Activated CD8-positive, alpha-beta T cell treated with anti-CD3 and anti-CD28 coated beads for 36 hours (primary cell): ENCODE results near the gene PSMB5. TPM values are rescaled to one million over a fixed set of nuclear protein-coding genes. Genes with fewer than 3 reads are reported as not detected.

Experiments
- ATAC-seq: fragments of 200-7000 bp; cut with Tn5 transposase; one replicate; pipeline ENCODE4 v1.10.0; 2021; ENCODE audit warnings: mild to moderate bottlenecking, moderate library complexity
- CTCF ChIA-PET: fragments of 350-600 bp; sonication (Branson Sonifier 250); formaldehyde crosslinking; loops from one replicate; lab custom pipeline; 2021; ENCODE audit warnings: antibody characterized with exemption; lab: Charles Lee
- POLR2A ChIA-PET: fragments of 350-600 bp; sonication (Branson Sonifier 250); formaldehyde crosslinking; loops from one replicate; lab custom pipeline; 2021; ENCODE audit warnings: antibody characterized with exemption; lab: Charles Lee
- DNase-seq: peaks from one replicate; pipeline ENCODE4 v3.0.0-alpha.2; 2020
- H3K27ac Mint-ChIP-seq: one replicate; pipeline ENCODE4 v1.8.0; 2021; ENCODE audit warnings: mild to moderate bottlenecking, mixed read lengths
- H3K27me3 Mint-ChIP-seq: one replicate; pipeline ENCODE4 v1.8.0; 2021; ENCODE audit warnings: mixed read lengths
- H3K36me3 Mint-ChIP-seq: one replicate; pipeline ENCODE4 v1.8.0; 2021; ENCODE audit warnings: low read depth, mixed read lengths
- H3K4me1 Mint-ChIP-seq: one replicate; pipeline ENCODE4 v1.8.0; 2021; ENCODE audit warnings: low read depth, mixed read lengths
- H3K4me3 Mint-ChIP-seq: one replicate; pipeline ENCODE4 v1.8.0; 2021; ENCODE audit warnings: mild to moderate bottlenecking, moderate library complexity, mixed read lengths
- H3K9me3 Mint-ChIP-seq: one replicate; pipeline ENCODE4 v1.8.0; 2021; ENCODE audit warnings: mixed read lengths
- CTCF ChIP-seq: fragments of 200-600 bp; IDR thresholded peaks from one replicate; pipeline ENCODE4 v1.8.0; 2022; ENCODE audit warnings: antibody characterized with exemption, mild to moderate bottlenecking
- intact Hi-C: fragments of 100-400 bp; cut with micrococcal nuclease; formaldehyde crosslinking; loops from one replicate; pipeline ENCODE4 v1.10.0; 2022
- total RNA-seq, 2 experiments: library from RNA; stranded (reverse); gene quantifications; one replicate each; pipeline ENCODE4 v1.2.3, GENCODE V29; 2021

Gene PSMB5
- total RNA-seq, 2 experiments from 2014 or later = 119 to 120 TPM

- Mint-ChIP-seq H3K27ac (no peak within 1 kb of the TSS), H3K36me3 (no peaks in the 10 kb centered on the region), H3K27me3 (no peaks in the 10 kb centered on the region), H3K4me1 (no peaks in the 10 kb centered on the region), H3K4me3 (no peak within 1 kb of the TSS), H3K9me3 (no peaks in the 10 kb centered on the region)
- POLR2A ChIA-PET = interaction anchor here (0.8 to 1.6 kb wide), 2 partner anchors 8 to 16 kb away, joined by 3 to 4 read pairs; partner anchors contain the start of gene CDH24
- intact Hi-C loops = no loop called here
- ATAC-seq (no peak), DNase-seq (no peak)
- no peak for TF ChIP-seq CTCF
- CTCF ChIA-PET = interaction anchor here (0.9 to 4.2 kb wide), 9 partner anchors 9 to 79 kb away, joined by 3 to 15 read pairs (median 3); partner anchors contain the start of gene CDH24
Observed at GRCh38 chr14:23042162-23042965, 7.7 kb upstream of the PSMB5 start, which contains the start of gene PSMB11. Gene PSMB11, plus strand, starts transcription at chr14:23042212. Its CDS starts 14 bp downstream, at chr14:23042226.

DNA sequence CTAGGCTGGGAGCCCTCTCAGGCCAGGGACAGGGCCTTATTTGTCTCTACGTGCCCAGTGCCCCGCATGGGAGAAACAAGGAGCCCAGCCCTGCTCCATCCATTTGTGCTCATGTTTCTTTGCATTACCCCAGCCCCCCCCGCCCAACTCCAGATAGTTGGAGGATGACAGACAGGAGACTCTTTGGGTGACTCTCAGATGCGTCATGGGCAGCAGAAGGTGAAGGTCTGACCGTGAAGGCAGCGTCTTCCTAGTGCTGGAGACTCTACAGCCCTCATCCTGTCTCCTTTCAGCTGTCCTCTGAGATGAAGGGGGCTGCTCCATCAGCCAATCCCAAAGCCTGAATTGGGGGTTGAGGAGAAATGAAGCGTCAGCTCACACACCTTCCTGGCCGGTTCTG is 7.0 kb upstream of the PSMB5 start:
- CTCF ChIA-PET = interaction anchor here (0.6 to 4.2 kb wide), 8 partner anchors 8 to 112 kb away, joined by 3 to 15 read pairs (median 3); partner anchors contain the start of genes AJUBA and CDH24
- no peak for TF ChIP-seq CTCF
- ATAC-seq (no peak), DNase-seq (no peak)
- Mint-ChIP-seq H3K9me3 (no peaks in the 10 kb centered on the region), H3K27me3 (no peaks in the 10 kb centered on the region), H3K36me3 (no peaks in the 10 kb centered on the region), H3K27ac (no peak overlapping the region), H3K4me1 (peaks cover 1% of the 10 kb centered on the region), H3K4me3 (no peak overlapping the region)
- POLR2A ChIA-PET = no interaction called here
- intact Hi-C loops = no loop called here

- ATAC-seq (no peak), DNase-seq (no peak)
- POLR2A ChIA-PET = interaction anchor here (0.6 to 2.4 kb wide), 4 partner anchors 9 to 33 kb away, joined by 3 to 11 read pairs (median 4); no protein-coding TSS in a partner anchor
- H3K27ac Mint-ChIP-seq = no peak overlapping the region
- CTCF ChIA-PET = interaction anchor here (0.7 to 4.2 kb wide), 6 partner anchors 13 to 54 kb away, joined by 3 to 15 read pairs (median 6); partner anchors contain the start of gene CDH24
- intact Hi-C loops = no loop called here
- no peaks in the 10 kb centered on the region for H3K36me3 Mint-ChIP-seq
- TF ChIP-seq CTCF = no peak
- H3K4me3 Mint-ChIP-seq = no peak overlapping the region
- peaks cover 12% of the 10 kb centered on the region for H3K4me1 Mint-ChIP-seq
- H3K9me3 Mint-ChIP-seq = peaks cover 2% of the 10 kb centered on the region
- no peaks in the 10 kb centered on the region for H3K27me3 Mint-ChIP-seq
Observed at GRCh38 chr14:23040100-23040499, 5.4 kb upstream of the PSMB5 start.

DNA sequence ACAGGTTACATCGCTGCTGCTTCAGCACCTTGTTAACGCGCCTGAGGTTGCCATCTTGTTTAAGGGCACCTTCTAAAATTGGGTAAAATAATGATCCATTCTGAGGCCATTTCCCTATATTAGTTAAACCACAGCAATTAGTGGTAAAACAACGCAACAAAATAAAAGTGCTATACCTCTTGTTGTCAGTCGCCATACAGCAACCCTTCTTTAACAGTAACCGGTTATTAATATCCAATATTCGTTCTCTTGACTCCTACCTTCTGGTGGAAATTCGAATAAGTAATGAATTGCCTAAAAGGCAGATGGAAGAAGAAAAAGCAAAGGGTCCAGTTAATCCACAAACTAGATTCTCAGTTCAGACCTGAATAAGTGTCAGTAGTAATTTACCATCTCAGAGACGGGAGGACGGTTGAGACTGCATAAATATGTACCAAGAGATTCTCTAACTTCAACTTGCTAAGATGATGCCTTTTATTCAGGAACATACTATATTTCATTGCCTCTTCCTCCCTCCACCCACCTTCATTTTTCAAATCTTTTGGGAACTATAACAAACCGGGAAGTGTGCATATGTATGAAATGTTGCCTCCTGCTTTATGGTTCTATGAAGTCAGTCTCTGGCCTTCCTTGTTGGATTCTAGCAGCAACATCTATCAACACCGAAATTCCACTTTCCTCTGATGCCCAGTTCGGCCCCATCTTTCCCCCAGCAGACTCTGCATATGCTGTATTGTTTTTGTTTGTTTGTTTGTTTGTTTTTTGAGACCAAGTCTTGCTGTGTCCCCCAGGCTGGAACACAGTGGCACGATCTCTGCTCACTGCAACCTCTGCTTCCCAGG is 824 bp upstream of the PSMB5 start:
- Mint-ChIP-seq H3K36me3 (peaks cover 32% of the 10 kb centered on the region), H3K27me3 (no peaks in the 10 kb centered on the region), H3K4me3 (peak overlapping the region; percentile 92), H3K9me3 (peaks cover 2% of the 10 kb centered on the region), H3K4me1 (peaks cover 31% of the 10 kb centered on the region), H3K27ac (peak overlapping the region; percentile 98)
- TF ChIP-seq CTCF = no peak
- ATAC-seq (no peak), DNase-seq (no peak)
- ChIA-PET POLR2A (interaction anchor here (1.8 to 2.5 kb wide), 3 partner anchors 10 to 54 kb away, joined by 6 to 19 read pairs (median 10); partner anchors contain the start of gene AJUBA), CTCF (interaction anchor here (1.0 to 2.8 kb wide), 3 partner anchors 29 to 53 kb away, joined by 3 to 14 read pairs (median 4); partner anchors contain the start of gene AJUBA)
- intact Hi-C loops = no loop called here
